Fibroblast of villous mesenchyme (primary cell): ENCODE data around the gene PTRH1. TPM values are rescaled to one million over a fixed set of nuclear protein-coding genes. Genes with fewer than 3 reads are reported as not detected.

Source experiments
- DNase-seq: peaks from one replicate; pipeline ENCODE4 v3.0.0-alpha.2; 2010; ENCODE audit warnings: low read depth
- H3K4me3 ChIP-seq: 2 replicates; pipeline ENCODE4 v1.5.1; 2011; ENCODE audit warnings: low read depth, mild to moderate bottlenecking, low read length
- total RNA-seq: library from RNA; depleted of rRNA; stranded (reverse); fragments of >200 nt; gene quantifications from 2 replicates; pipeline ENCODE4 v1.2.3, GENCODE V29; 2012
- TF ChIP-seq, protein P1 (sequence below): IDR thresholded peaks from 2 replicates; pipeline ENCODE4 v1.5.1; 2012; ENCODE audit warnings: low read depth, mild to moderate bottlenecking, low read length; ENCODE audit not compliant: insufficient read depth

PTRH1 gene
- total RNA-seq, 1 donor: 11.7 TPM

DNA sequence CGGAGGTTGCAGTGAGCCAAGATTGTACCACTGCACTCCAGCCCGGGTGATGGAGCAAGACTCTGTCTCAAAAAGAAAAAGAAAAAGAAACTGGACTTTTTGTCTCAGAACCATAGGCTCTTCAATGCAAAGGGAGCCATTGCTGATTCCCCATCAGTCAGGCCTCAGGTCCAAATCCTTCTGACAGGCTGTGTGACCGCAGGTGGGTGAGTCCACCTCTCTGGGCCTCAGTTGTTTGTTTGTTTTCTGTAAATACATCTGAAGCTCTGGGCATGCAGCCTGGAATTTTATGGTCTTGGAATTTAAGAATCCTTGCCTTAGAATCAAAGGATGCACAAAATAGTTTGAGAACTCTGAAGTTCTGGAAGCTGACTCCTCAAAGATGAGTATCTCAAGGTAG is 40.8 kb upstream of the PTRH1 start:
- H3K4me3 ChIP-seq: no peak overlapping the region
- TF ChIP-seq, protein P1, sequence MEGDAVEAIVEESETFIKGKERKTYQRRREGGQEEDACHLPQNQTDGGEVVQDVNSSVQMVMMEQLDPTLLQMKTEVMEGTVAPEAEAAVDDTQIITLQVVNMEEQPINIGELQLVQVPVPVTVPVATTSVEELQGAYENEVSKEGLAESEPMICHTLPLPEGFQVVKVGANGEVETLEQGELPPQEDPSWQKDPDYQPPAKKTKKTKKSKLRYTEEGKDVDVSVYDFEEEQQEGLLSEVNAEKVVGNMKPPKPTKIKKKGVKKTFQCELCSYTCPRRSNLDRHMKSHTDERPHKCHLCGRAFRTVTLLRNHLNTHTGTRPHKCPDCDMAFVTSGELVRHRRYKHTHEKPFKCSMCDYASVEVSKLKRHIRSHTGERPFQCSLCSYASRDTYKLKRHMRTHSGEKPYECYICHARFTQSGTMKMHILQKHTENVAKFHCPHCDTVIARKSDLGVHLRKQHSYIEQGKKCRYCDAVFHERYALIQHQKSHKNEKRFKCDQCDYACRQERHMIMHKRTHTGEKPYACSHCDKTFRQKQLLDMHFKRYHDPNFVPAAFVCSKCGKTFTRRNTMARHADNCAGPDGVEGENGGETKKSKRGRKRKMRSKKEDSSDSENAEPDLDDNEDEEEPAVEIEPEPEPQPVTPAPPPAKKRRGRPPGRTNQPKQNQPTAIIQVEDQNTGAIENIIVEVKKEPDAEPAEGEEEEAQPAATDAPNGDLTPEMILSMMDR: no peak
- DNase-seq: no peak

DNA sequence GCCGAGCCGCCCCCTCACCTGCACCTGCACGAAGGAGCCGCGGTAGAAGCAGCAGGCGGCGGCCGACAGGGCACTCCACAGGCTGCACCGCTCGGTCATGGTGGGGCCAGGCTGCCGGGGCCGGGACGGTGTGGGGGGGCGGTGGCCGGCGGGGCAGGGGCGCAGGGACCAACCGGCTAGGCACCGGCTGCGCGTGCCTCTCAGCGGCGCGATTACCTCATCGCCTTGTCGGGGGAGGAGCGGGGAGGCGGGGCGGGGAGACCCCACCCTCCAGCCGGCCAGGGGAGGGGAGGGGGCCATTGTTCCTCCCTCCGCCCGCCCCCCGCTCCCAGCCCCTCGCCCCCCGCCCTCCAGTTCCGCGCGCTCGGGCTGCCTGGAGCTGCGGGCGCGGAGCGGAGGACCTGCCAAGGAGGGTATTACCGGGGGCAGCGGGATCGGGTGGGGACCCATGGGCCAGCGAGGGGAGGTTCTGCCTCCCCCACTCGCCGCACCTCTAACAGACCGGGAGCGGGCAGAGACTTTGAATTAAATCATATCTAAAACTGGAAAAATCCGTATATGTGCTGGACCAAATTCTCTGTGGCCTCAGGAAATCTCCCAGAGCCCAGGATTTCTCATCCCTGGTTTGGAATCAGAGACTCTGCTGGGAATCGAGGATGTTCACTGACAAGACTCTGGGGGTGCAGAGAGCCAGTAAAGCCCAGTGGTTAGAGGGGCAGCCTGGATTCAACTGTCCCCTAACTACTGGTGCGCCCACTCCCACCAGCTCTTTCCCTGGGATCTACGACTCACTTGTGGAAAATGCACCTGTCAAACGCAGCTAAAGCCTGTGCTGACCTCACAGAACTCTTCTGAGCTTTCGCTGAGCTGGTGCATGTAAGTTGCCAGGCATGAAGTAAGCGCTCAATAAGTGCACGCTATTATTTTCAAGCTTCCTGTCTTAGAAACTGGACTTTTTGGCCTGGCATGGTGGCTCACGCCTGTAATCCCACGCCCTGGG is 39.9 kb upstream of the PTRH1 start:
- H3K4me3 ChIP-seq: no peak overlapping the region
- DNase-seq: no peak
- TF ChIP-seq, protein P1: no peak

DNA sequence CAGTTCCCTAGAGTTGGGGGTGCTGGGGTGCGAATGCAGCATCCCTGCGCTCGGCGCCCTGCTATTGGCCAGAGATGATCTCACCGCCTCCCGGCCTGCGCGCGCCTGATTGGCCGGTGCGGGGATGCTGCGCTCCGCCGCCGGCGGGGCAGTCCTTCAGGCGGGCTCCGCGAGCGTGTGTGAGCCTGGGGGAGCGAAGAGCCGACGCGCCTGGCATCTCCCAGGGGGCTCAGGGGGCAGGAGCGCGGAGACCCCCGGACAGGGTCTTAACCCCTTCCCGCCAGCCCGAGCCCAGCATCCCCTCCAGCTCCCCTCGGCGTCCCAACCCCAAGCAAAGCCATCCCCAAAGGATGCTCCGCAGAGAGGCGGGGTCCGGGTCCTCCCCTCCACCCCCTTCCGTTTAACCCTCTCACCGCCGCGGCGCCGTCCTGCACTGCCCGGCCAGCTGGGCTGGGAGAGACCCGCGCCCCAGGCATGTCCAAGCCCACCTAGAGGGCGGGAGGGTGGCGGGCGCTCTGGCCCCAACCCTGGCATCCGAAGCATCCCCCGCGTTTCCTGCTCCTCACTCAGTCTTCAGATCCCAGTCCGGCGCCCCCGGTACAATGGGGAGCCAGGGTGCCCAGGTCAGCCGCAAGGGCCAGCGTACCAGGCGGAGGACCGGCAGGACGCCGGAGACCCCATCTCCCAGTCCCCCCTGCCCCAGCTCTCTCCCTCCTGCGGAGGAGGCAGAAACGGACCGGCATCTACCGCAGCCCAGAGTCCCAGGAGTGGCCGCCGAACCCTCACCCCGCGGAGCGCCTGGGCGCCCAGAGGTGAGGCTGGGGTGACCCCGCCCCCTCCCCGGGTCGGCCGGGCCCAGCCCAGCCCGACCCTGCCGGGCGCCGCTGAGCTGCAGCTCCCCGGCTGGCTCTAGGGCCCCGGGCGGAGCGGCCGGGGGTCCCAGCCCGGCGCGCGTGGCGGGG is 38.9 kb upstream of the PTRH1 start:
- TF ChIP-seq, protein P1: no peak
- no peak overlapping the region for H3K4me3 ChIP-seq
- DNase-seq: no peak

DNA sequence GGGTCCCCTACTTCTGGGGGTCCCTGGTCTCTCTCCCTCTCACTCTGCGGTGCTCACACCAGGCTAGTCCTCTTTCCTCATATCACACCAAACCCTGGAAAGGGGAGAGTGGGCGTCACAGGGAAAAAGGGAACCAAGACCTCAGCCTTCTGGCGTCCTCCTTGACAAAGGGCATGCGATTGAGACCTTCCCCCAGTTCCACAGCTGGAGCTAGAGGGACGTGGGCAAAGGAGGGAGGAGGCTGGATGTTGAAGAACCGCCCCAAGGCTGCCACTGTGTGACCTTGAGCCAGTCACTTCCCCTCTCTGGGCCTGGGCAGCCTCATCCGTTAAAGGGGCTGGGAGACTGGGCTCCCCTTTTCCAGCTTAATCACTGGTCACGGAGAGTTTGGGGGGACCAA is 38.2 kb upstream of the PTRH1 start:
- no peak for DNase-seq
- TF ChIP-seq, protein P1: no peak
- H3K4me3 ChIP-seq: no peak overlapping the region

DNA sequence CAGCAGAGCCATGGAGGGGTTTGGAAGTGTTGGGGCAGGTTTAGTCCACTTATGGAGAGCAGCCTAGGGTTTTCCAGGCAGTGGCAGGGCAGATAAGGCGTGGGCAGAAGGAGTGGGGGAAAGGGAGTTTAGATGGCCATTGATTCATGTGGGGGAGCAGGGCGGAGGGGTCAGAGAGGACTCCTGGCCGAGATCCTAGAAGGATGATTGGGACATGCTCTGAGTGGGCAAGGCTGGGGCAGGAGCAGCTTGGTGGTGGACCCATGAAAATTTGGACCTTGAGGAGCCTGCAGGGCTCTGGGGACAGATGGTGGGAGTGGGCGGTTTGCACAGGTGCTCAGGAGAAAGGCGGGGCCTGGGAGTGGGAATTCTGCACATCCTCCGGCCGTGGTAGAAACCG is 37.7 kb upstream of the PTRH1 start:
- DNase-seq: no peak
- no peak overlapping the region for H3K4me3 ChIP-seq
- TF ChIP-seq, protein P1: no peak

DNA sequence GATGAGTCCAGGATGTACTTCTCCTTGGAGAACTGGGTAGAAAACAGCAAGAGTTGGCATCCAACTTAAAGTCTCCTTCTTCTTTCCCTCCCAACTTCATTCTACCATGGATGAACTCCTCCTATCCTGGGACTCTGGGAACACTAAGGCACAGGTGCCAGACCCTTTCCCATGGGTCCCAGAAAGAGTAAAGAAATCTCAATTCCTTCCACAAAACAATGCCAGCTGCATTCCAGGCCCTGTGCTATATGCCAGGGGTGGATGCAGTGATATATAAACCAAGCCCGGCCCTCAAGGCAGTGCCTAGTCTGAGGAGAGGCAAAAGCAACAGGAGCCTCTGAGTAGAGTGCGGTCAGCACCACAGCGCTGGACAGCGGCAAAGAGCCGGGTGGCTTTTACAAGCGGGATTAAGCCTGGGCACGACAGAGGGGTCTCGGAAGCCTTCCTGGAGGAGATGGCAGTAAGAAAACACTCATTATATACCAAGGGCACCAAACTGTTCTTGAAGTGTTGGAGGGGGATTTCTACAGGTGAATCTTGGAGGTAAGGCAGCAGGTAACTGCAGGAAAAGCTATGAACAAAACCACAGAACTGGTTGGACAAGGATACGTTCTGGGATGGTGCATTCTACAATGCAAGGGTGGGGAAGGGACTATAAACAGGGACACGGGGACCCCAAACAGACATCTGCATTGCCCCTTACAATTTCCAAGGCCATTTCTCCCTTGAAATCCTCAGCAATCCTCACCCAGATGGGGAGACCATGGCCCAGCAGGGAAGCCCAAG is 36.0 kb upstream of the PTRH1 start:
- TF ChIP-seq, protein P1: no peak
- H3K4me3 ChIP-seq: no peak overlapping the region
- DNase-seq: peak; percentile 30
